OCI-LY7 (cell line): ENCODE results near the gene ADCY5. TPM values are rescaled to one million over a fixed set of nuclear protein-coding genes. Genes with fewer than 3 reads are reported as not detected.

Experiments used
- BruUV-seq: library from RNA; stranded (reverse); fragments of 400-500 nt; replicated peaks from 2 replicates; lab custom pipeline; 2021; lab: Mats Ljungman, UMichigan
- CTCF ChIA-PET: fragments of 300-600 bp; sonication (Branson Sonifier 250); formaldehyde crosslinking; loops from one replicate; lab custom pipeline; 2022; ENCODE audit warnings: antibody characterized with exemption; ENCODE audit not compliant: unreplicated experiment; lab: Charles Lee
- POLR2A ChIA-PET: fragments of 300-600 bp; sonication (Branson Sonifier 250); formaldehyde crosslinking; loops from one replicate; lab custom pipeline; 2022; ENCODE audit warnings: antibody characterized with exemption; lab: Charles Lee
- DNase-seq: peaks from one replicate; pipeline ENCODE4 v3.0.0-alpha.2; 2015; ENCODE audit warnings: low spot score
- H2AFZ ChIP-seq: fragments of 200-600 bp; sonication (generic), shearing (Covaris generic); 2 replicates; pipeline ENCODE4 v1.6.1; 2014; ENCODE audit warnings: mild to moderate bottlenecking, antibody characterized with exemption, low read length, moderate library complexity
- H3K27ac ChIP-seq: fragments of 200-600 bp; sonication (generic); 2 replicates; pipeline ENCODE4 v1.5.1; 2014; ENCODE audit warnings: mixed run types, low read depth, mild to moderate bottlenecking, moderate library complexity, low read length, inconsistent platforms; ENCODE audit not compliant: poor library complexity, severe bottlenecking
- H3K36me3 ChIP-seq: fragments of 200-600 bp; sonication (generic); 2 replicates; pipeline ENCODE4 v1.6.1; 2014; ENCODE audit warnings: mild to moderate bottlenecking, antibody characterized with exemption, low read length, moderate library complexity, mixed read lengths; ENCODE audit not compliant: insufficient read depth
- H3K4me1 ChIP-seq: fragments of 200-600 bp; sonication (generic); 2 replicates; pipeline ENCODE4 v1.5.1; 2014; ENCODE audit warnings: mild to moderate bottlenecking, low read length; ENCODE audit not compliant: insufficient read depth, poor library complexity, severe bottlenecking
- H3K4me2 ChIP-seq: fragments of 200-600 bp; sonication (generic); 2 replicates; pipeline ENCODE4 v1.6.1; 2014; ENCODE audit warnings: mild to moderate bottlenecking, low read length
- H3K4me3 ChIP-seq: fragments of 200-600 bp; sonication (generic); 2 replicates; pipeline ENCODE4 v1.5.1; 2014; ENCODE audit warnings: mild to moderate bottlenecking, low read depth, low read length; ENCODE audit not compliant: poor library complexity, severe bottlenecking
- H3K79me2 ChIP-seq: fragments of 200-600 bp; sonication (generic); 2 replicates; pipeline ENCODE4 v1.6.1; 2016; ENCODE audit warnings: low read depth, mild to moderate bottlenecking, low read length, moderate library complexity, mixed read lengths; ENCODE audit not compliant: insufficient read depth
- H3K9me2 ChIP-seq: fragments of 200-600 bp; sonication (generic); 2 replicates; pipeline ENCODE4 v1.6.1; 2016; ENCODE audit warnings: mild to moderate bottlenecking, low read length, mixed read lengths; ENCODE audit not compliant: insufficient read depth
- H3K9me3 ChIP-seq: fragments of 200-600 bp; sonication (generic); 2 replicates; pipeline ENCODE4 v1.6.1; 2014; ENCODE audit warnings: mild to moderate bottlenecking, mixed run types, low read length, mixed read lengths
- H4K20me1 ChIP-seq: fragments of 200-600 bp; sonication (generic); 2 replicates; pipeline ENCODE4 v1.6.1; 2014; ENCODE audit warnings: mild to moderate bottlenecking, antibody characterized with exemption, low read length, moderate library complexity, mixed read lengths; ENCODE audit not compliant: insufficient read depth
- EZH2phosphoT487 ChIP-seq: fragments of 200-600 bp; sonication (generic); IDR thresholded peaks from 2 replicates; pipeline ENCODE4 v1.6.1; 2018; ENCODE audit warnings: low read depth, borderline replicate concordance, mild to moderate bottlenecking, mixed run types, antibody characterized with exemption, low read length, moderate library complexity, mixed read lengths
- intact Hi-C: fragments of 100-400 bp; cut with micrococcal nuclease; formaldehyde crosslinking; loops from one replicate; pipeline ENCODE4 v1.10.0; 2022; ENCODE audit not compliant: unreplicated experiment
- total RNA-seq, 2 experiments: library from RNA; depleted of rRNA in 1 of 2; stranded (reverse); fragments of >200 nt in 1 of 2; shearing (Covaris generic) in 1 of 2; gene quantifications; 2 replicates each; pipeline ENCODE4 v1.2.3, GENCODE V29; 2014 to 2022
- TF ChIP-seq, protein P1 (sequence below): fragments of 200-600 bp; sonication (generic); conservative IDR thresholded peaks from 2 replicates; pipeline ENCODE4 v1.5.1; 2014; ENCODE audit warnings: mild to moderate bottlenecking, antibody characterized with exemption, low read length, moderate library complexity, mixed read lengths

ADCY5 gene
- total RNA-seq, 2 experiments from 2014 or later = 0.03 to 0.63 TPM

DNA sequence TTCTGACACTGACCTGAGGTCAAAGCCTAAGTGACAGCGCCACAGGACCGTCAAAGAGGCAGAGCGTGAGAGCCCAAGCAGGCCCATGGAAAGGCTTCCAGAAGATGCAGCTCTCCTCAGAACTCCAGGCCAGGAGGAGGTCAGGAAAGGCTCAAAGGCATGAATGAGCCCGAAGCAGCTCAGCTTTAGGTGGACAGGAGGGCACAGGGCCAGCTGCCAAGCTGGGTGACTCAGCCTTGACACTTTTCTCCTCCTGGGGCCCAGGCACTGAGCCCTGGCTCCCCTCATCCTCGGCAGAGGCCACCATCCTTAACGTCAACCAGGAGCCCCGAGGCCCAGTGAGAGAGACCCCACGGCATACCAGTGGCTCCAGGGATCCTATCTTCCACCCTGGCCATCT is 62.9 kb downstream of the ADCY5 start:
- Histone ChIP-seq H3K4me2 (no peak overlapping the region), H3K4me1 (no peaks in the 10 kb centered on the region), H3K79me2 (no peaks in the 10 kb centered on the region), H3K36me3 (no peaks in the 10 kb centered on the region), H3K9me2 (no peaks in the 10 kb centered on the region), H2AFZ (no peak overlapping the region), H3K27ac (no peak overlapping the region), H3K4me3 (no peak overlapping the region), H3K9me3 (no peaks in the 10 kb centered on the region), H4K20me1 (no peaks in the 10 kb centered on the region)
- ChIA-PET POLR2A (interaction anchor here (0.6 kb wide), 1 partner anchor 23 kb away, joined by 3 read pairs; no protein-coding TSS in a partner anchor), CTCF (interaction anchor here (0.6 kb wide), 1 partner anchor 84 kb away, joined by 7 read pairs; no protein-coding TSS in a partner anchor)
- BruUV-seq = no TSS peak
- DNase-seq = no peak
- intact Hi-C loops = no loop called here
- TF ChIP-seq, protein P1, sequence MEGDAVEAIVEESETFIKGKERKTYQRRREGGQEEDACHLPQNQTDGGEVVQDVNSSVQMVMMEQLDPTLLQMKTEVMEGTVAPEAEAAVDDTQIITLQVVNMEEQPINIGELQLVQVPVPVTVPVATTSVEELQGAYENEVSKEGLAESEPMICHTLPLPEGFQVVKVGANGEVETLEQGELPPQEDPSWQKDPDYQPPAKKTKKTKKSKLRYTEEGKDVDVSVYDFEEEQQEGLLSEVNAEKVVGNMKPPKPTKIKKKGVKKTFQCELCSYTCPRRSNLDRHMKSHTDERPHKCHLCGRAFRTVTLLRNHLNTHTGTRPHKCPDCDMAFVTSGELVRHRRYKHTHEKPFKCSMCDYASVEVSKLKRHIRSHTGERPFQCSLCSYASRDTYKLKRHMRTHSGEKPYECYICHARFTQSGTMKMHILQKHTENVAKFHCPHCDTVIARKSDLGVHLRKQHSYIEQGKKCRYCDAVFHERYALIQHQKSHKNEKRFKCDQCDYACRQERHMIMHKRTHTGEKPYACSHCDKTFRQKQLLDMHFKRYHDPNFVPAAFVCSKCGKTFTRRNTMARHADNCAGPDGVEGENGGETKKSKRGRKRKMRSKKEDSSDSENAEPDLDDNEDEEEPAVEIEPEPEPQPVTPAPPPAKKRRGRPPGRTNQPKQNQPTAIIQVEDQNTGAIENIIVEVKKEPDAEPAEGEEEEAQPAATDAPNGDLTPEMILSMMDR = no peak
- no peak for TF ChIP-seq EZH2phosphoT487

DNA sequence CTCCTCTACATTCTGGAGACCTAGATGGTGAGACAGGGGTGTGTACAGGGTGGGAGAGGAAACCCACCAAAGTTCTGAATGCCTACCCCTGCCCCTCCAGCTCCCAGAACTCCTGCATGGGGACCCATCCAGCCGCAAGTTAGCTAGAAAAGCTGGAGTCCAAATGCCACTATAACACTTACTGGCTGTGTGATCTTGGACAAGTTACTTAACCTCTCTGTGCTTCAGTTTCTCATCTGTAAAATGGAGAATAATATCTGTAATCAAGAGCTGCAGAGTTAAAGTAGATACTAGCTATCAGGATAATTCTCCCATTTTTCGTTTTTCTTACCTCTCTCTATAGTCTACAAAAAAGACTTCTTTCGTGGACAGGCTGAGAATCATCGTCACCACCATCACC is 63.4 kb downstream of the ADCY5 start:
- DNase-seq = no peak
- Histone ChIP-seq H3K9me3 (no peaks in the 10 kb centered on the region), H4K20me1 (no peaks in the 10 kb centered on the region), H3K4me1 (no peaks in the 10 kb centered on the region), H3K9me2 (no peaks in the 10 kb centered on the region), H3K27ac (no peak overlapping the region), H3K4me2 (no peak overlapping the region), H2AFZ (no peak overlapping the region), H3K4me3 (no peak overlapping the region), H3K79me2 (no peaks in the 10 kb centered on the region), H3K36me3 (no peaks in the 10 kb centered on the region)
- CTCF ChIA-PET = interaction anchor here (0.6 kb wide), 1 partner anchor 1470 kb away, joined by 8 read pairs; no protein-coding TSS in a partner anchor
- intact Hi-C loops = no loop called here
- TF ChIP-seq, protein P1 = no peak
- TF ChIP-seq EZH2phosphoT487 = no peak
- BruUV-seq = no TSS peak
- POLR2A ChIA-PET = interaction anchor here (0.6 kb wide), 1 partner anchor 22 kb away, joined by 3 read pairs; no protein-coding TSS in a partner anchor

DNA sequence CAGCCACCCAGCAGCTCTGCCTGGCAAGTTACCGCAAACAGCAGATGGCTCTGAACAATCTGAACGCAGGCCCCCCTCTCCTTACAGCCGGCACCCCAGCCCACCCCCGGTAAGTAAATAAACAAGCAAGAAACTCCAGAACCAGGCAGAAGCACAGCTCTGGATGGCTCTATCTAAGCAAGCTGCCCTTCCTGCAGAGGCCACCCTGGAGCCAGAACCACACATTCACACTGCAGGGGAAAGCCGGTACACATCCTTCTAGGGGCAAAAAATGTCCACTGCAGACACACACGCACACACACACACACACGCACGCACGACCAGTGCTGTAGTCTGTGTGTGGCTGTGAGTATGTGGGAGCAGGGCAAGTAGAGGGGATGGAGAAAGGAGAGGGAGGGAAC is 63.9 kb downstream of the ADCY5 start:
- Histone ChIP-seq H2AFZ (no peak overlapping the region), H3K79me2 (no peaks in the 10 kb centered on the region), H3K9me3 (no peaks in the 10 kb centered on the region), H3K9me2 (no peaks in the 10 kb centered on the region), H3K36me3 (no peaks in the 10 kb centered on the region), H3K4me1 (no peaks in the 10 kb centered on the region), H3K4me3 (no peak overlapping the region), H3K27ac (no peak overlapping the region), H4K20me1 (no peaks in the 10 kb centered on the region), H3K4me2 (no peak overlapping the region)
- intact Hi-C loops = no loop called here
- ChIA-PET CTCF (interaction anchor here (0.6 kb wide), 1 partner anchor 1470 kb away, joined by 8 read pairs; no protein-coding TSS in a partner anchor), POLR2A (no interaction called here)
- TF ChIP-seq, protein P1 = no peak
- TF ChIP-seq EZH2phosphoT487 = no peak
- DNase-seq = no peak
- no TSS peak for BruUV-seq
